HepG2 (cell line): ENCODE results near the gene GNG7. TPM values are rescaled to one million over a fixed set of nuclear protein-coding genes. Genes with fewer than 3 reads are reported as not detected.
A peak's percentile ranks its signal among the peaks of the same experiment; 100 is the strongest.

Experiments used
- ATAC-seq: fragments of 200-7000 bp; cut with Tn5 transposase; 3 replicates; pipeline ENCODE4 v1.9.1; 2020; ENCODE audit warnings: mild to moderate bottlenecking, moderate library complexity
- BruUV-seq: library from RNA; stranded (reverse); fragments of 400-500 nt; replicated peaks from 2 replicates; lab custom pipeline; 2021; lab: Mats Ljungman, UMichigan
- CTCF ChIA-PET: fragments of 300-600 bp; formaldehyde crosslinking; extraction: SDS; loops from one replicate; lab custom pipeline; 2021; ENCODE audit warnings: low total read pairs, inconsistent platforms, low intra/inter-chr PET ratio; lab: Yijun Ruan, JAX
- POLR2A ChIA-PET: fragments of 350-600 bp; sonication (Branson Sonifier 250); formaldehyde crosslinking; loops from one replicate; lab custom pipeline; 2020; ENCODE audit warnings: antibody characterized with exemption, inconsistent platforms; lab: Yijun Ruan, JAX
- DNase-seq: peaks from one replicate; pipeline ENCODE4 v3.0.0-alpha.2; 2015; ENCODE audit warnings: low spot score
- FAIRE-seq: peaks from 3 replicates; lab custom pipeline; 2011; peaks lifted over from hg19 to GRCh38; lab: Jason Lieb, UNC
- H2AFZ ChIP-seq: one replicate; pipeline ENCODE4 v1.6.1; 2011; ENCODE audit warnings: low read length, inconsistent platforms
- H3K27ac ChIP-seq: fragments of 300-600 bp; 3 replicates; pipeline ENCODE4 v1.8.0; 2011; ENCODE audit warnings: mixed run types, mild to moderate bottlenecking, mixed read lengths, low read length, inconsistent platforms; ENCODE audit not compliant: insufficient read depth; ENCODE audit errors: extremely low read length
- H3K27me3 ChIP-seq, 2 experiments: fragments of 200-600 bp in 1 of 2; 2 replicates in 1 of 2; 3 replicates in 1 of 2; pipeline versions ENCODE4 v1.6.0 to v1.8.0; 2011; ENCODE audit warnings: low read length in 2 of 2, mild to moderate bottlenecking in 2 of 2, moderate library complexity in 2 of 2, inconsistent platforms in 1 of 2; ENCODE audit not compliant: insufficient read depth in 2 of 2, control insufficient read depth in 1 of 2
- H3K36me3 ChIP-seq, 2 experiments: fragments of 200-600 bp in 1 of 2; replicated peaks in 1 of 2; 2 replicates in 1 of 2; 3 replicates in 1 of 2; pipeline versions ENCODE4 v1.5.1 to v1.8.0; 2011; ENCODE audit warnings: low read length in 2 of 2, inconsistent platforms in 1 of 2; ENCODE audit not compliant: insufficient read depth in 2 of 2, control insufficient read depth in 1 of 2
- H3K4me1 ChIP-seq: 2 replicates; pipeline ENCODE4 v1.5.1; 2012; ENCODE audit warnings: low read length, inconsistent platforms; ENCODE audit not compliant: insufficient read depth
- H3K4me2 ChIP-seq: 2 replicates; pipeline ENCODE4 v1.6.0; 2011; ENCODE audit warnings: low read depth, low read length, inconsistent platforms
- H3K4me3 ChIP-seq, 3 experiments: fragments of 200-600 bp in 1 of 3; sonication (generic), shearing (Covaris generic) in 1 of 3; replicated peaks in 1 of 3; 2 replicates each; pipeline ENCODE4 v1.5.1; 2011 to 2016; ENCODE audit warnings: low read length in 3 of 3, inconsistent platforms in 2 of 3, low read depth in 2 of 3, mild to moderate bottlenecking in 2 of 3, control low read depth in 1 of 3, mixed read lengths in 1 of 3; ENCODE audit not compliant: insufficient read depth in 1 of 3
- H3K79me2 ChIP-seq: one replicate; pipeline ENCODE4 v1.6.1; 2011; ENCODE audit warnings: low read length, inconsistent platforms; ENCODE audit not compliant: insufficient read depth
- H3K9ac ChIP-seq: 2 replicates; pipeline ENCODE4 v1.6.0; 2011; ENCODE audit warnings: mild to moderate bottlenecking, low read depth, low read length, inconsistent platforms; ENCODE audit not compliant: insufficient read depth
- H3K9me3 ChIP-seq: 2 replicates; pipeline ENCODE4 v1.5.1; 2012; ENCODE audit warnings: mild to moderate bottlenecking, low read length
- H4K20me1 ChIP-seq: 2 replicates; pipeline ENCODE4 v1.6.0; 2011; ENCODE audit warnings: inconsistent platforms, mild to moderate bottlenecking, low read length, moderate library complexity; ENCODE audit not compliant: insufficient read depth
- DMAP1 ChIP-seq: IDR thresholded peaks from 2 replicates; pipeline ENCODE4 v1.6.1; 2016
- MEIS2 ChIP-seq: sonication (generic); formaldehyde crosslinking; IDR thresholded peaks from 2 replicates; pipeline ENCODE4 v1.9.0; 2021; ENCODE audit warnings: mild to moderate bottlenecking, missing genetic modification reagents
- NBN ChIP-seq: fragments of 450-650 bp; conservative IDR thresholded peaks from 2 replicates; pipeline ENCODE4 v1.6.1; 2017
- NPAS2 ChIP-seq: sonication (generic); formaldehyde crosslinking; IDR thresholded peaks from 2 replicates; pipeline ENCODE4 v1.8.0; 2022; ENCODE audit warnings: mild to moderate bottlenecking, missing genetic modification reagents, borderline replicate concordance
- NR2F6 ChIP-seq, 2 experiments: IDR thresholded peaks; 2 replicates each; pipeline ENCODE4 v1.6.1; 2016; ENCODE audit warnings: antibody characterized with exemption in 1 of 2, mild to moderate bottlenecking in 1 of 2
- POLR2A ChIP-seq, 2 experiments: IDR thresholded peaks; 2 replicates each; pipeline ENCODE4 v1.6.1; 2011; ENCODE audit warnings: low read depth in 2 of 2, low read length in 2 of 2, mild to moderate bottlenecking in 1 of 2, moderate library complexity in 1 of 2; ENCODE audit not compliant: insufficient read depth in 1 of 2
- STAG1 ChIP-seq: sonication (generic); formaldehyde crosslinking; IDR thresholded peaks from 2 replicates; pipeline ENCODE4 v1.4.0; 2020; ENCODE audit warnings: missing genetic modification reagents
- TCF7 ChIP-seq: sonication (generic); IDR thresholded peaks from 2 replicates; pipeline ENCODE4 v1.6.1; 2016; ENCODE audit warnings: antibody characterized with exemption, low read depth
- ZBTB20 ChIP-seq: sonication (generic); formaldehyde crosslinking; IDR thresholded peaks from 2 replicates; pipeline ENCODE4 v1.8.1; 2023; ENCODE audit warnings: missing genetic modification reagents, low read depth, mild to moderate bottlenecking, borderline replicate concordance
- ZNF260 ChIP-seq: sonication (generic); formaldehyde crosslinking; IDR thresholded peaks from 2 replicates; pipeline ENCODE4 v1.4.0; 2020; ENCODE audit warnings: missing genetic modification reagents, low read depth, mild to moderate bottlenecking, borderline replicate concordance
- ZNF296 ChIP-seq: sonication (generic); formaldehyde crosslinking; conservative IDR thresholded peaks from 2 replicates; pipeline ENCODE4 v1.5.0; 2020; ENCODE audit warnings: mild to moderate bottlenecking, missing genetic modification reagents
- ZNF350 ChIP-seq: sonication (generic); formaldehyde crosslinking; IDR thresholded peaks from 2 replicates; pipeline ENCODE4 v1.4.0; 2020; ENCODE audit warnings: mild to moderate bottlenecking, low read depth, missing genetic modification reagents, borderline replicate concordance
- ZNF496 ChIP-seq: sonication (generic); formaldehyde crosslinking; IDR thresholded peaks from 2 replicates; pipeline ENCODE4 v1.8.1; 2023; ENCODE audit warnings: mild to moderate bottlenecking, moderate library complexity, missing genetic modification reagents; ENCODE audit not compliant: insufficient replicate concordance
- ZNF605 ChIP-seq: sonication (generic); formaldehyde crosslinking; IDR thresholded peaks from 2 replicates; pipeline ENCODE4 v1.8.0; 2022; ENCODE audit warnings: mild to moderate bottlenecking, missing genetic modification reagents
- ZNF720 ChIP-seq: sonication (generic); formaldehyde crosslinking; IDR thresholded peaks from 2 replicates; pipeline ENCODE4 v1.4.0; 2020; ENCODE audit warnings: missing genetic modification reagents
- ZSCAN30 ChIP-seq: sonication (generic); formaldehyde crosslinking; IDR thresholded peaks from 2 replicates; pipeline ENCODE4 v1.5.0; 2020; ENCODE audit warnings: mild to moderate bottlenecking, missing genetic modification reagents
- ZZZ3 ChIP-seq: sonication (generic); formaldehyde crosslinking; IDR thresholded peaks from 2 replicates; pipeline ENCODE4 v1.4.0; 2020; ENCODE audit warnings: missing genetic modification reagents, mild to moderate bottlenecking, borderline replicate concordance
- WGBS: methylation state at CpG from one replicate; pipeline ENCODE4 v1.1.6; 2017; ENCODE audit warnings: low lambda C conversion rate; 5-methylcytosine and 5-hydroxymethylcytosine counted together
- in situ Hi-C: cut with HindIII; loops from 2 replicates; pipeline ENCODE4 v1.10.0; 2017; ENCODE audit warnings: low pct_unique_long_range_greater_than_20kb; ENCODE audit not compliant: extremely low pct_ligation_motif_present
- intact Hi-C: fragments of 100-400 bp; cut with micrococcal nuclease; formaldehyde crosslinking; loops from one replicate; pipeline ENCODE4 v1.10.0; 2022; ENCODE audit not compliant: unreplicated experiment
- polyA plus RNA-seq, 8 experiments: library from polyadenylated mRNA; depleted of rRNA in 3 of 8; stranded (reverse) in 7 of 8; unstranded in 1 of 8; fragments of >200 nt; fragmentation: Illumina TruSeq in 4 of 8; extraction: Trizol in 4 of 8; gene quantifications; 2 replicates each; pipeline versions ENCODE4 v1.2.1 to v1.2.3, GENCODE V29; 2011 to 2016; ENCODE audit warnings: low read depth in 4 of 8, missing spikeins in 1 of 8, mixed read lengths in 1 of 8; ENCODE audit not compliant: insufficient read depth in 1 of 8
- total RNA-seq, 5 experiments: library from RNA; depleted of rRNA; stranded (reverse); fragments of >200 nt; fragmentation: Illumina TruSeq; extraction: Trizol; gene quantifications; 2 replicates each; pipeline ENCODE4 v1.2.3, GENCODE V29; 2016; ENCODE audit warnings: low read depth in 1 of 5
- TF ChIP-seq, protein P1 (sequence below): IDR thresholded peaks from 2 replicates; pipeline ENCODE4 v1.6.1; 2016; ENCODE audit warnings: mild to moderate bottlenecking
- TF ChIP-seq, protein P2 (sequence below): sonication (generic); formaldehyde crosslinking; IDR thresholded peaks from 2 replicates; pipeline ENCODE4 v1.9.0; 2021; ENCODE audit warnings: missing genetic modification reagents, borderline replicate concordance
- TF ChIP-seq, protein P3 (sequence below): sonication (generic); formaldehyde crosslinking; IDR thresholded peaks from 2 replicates; pipeline ENCODE4 v1.4.0; 2020; ENCODE audit warnings: missing genetic modification reagents

Gene GNG7
- total and polyA plus RNA-seq, 2 of the 13 experiments (the other 11 are each of a cell fraction or from before 2014, with no cell fraction given), result 1.4 to 3.3 TPM

DNA sequence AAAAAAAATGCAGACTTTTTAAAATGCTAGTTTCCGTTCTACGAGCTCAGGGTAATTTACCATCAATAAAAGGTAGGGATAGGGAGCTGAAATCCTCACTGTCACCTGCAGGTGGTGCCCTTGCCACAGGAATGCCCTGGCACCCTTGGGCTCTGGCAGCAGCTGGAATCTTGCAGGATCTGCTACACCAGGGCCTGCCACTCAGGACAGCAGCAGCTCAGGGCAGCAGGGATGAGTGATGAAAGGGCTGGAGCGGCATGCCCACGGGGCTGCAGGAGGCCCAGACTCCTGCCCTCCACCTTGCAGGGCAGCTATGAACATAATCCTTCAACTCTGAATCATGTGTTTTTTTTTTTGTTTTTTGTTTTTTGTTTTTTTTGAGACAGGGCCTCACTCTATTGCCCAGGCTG, 54.0 kb downstream of the GNG7 start:
- H3K9ac ChIP-seq, result no peak overlapping the region
- H3K9me3 ChIP-seq, result no peaks in the 10 kb centered on the region
- POLR2A ChIA-PET, result interaction anchor here (0.6 to 1.8 kb wide), 8 partner anchors 37 to 837 kb away, joined by 3 to 8 read pairs (median 3); partner anchors contain the start of genes ATP8B3, SGTA, ZNF555 and ZNF556
- H3K79me2 ChIP-seq, result no peaks in the 10 kb centered on the region
- in situ Hi-C loops, result loop anchor here (5.0 kb wide), 1 partner anchor 104 kb away; no protein-coding TSS in a partner anchor
- CTCF ChIA-PET, result interaction anchor here (0.6 to 1.9 kb wide), 4 partner anchors 95 to 239 kb away, joined by 4 to 49 read pairs (median 4); no protein-coding TSS in a partner anchor
- no peaks in the 10 kb centered on the region for H3K27me3 ChIP-seq
- no peak overlapping the region for H2AFZ ChIP-seq
- WGBS, result 17% methylated on average over 4 of the region's 4 CpGs
- no peak overlapping the region for H3K4me3 ChIP-seq
- DNase-seq, result peak; percentile 63
- BruUV-seq, result no TSS peak
- no peak overlapping the region for H3K4me2 ChIP-seq
- intact Hi-C loops, result loop anchor here (1.0 kb wide), 1 partner anchor 101 kb away; no protein-coding TSS in a partner anchor
- H3K36me3 ChIP-seq, result no peaks in the 10 kb centered on the region
- H4K20me1 ChIP-seq, result no peaks in the 10 kb centered on the region
- no peak overlapping the region for H3K27ac ChIP-seq
- peak; percentile 77 for FAIRE-seq
- peak; percentile 68 for ATAC-seq
- H3K4me1 ChIP-seq, result peaks cover 31% of the 10 kb centered on the region
- TF ChIP-seq NBN, result no peak
- no peak for TF ChIP-seq ZNF296 (CRISPR knock-in tag)
- TF ChIP-seq ZBTB20 (CRISPR knock-in tag), result no peak
- TF ChIP-seq ZZZ3 (CRISPR knock-in tag), result no peak
- no peak for TF ChIP-seq ZNF496 (CRISPR knock-in tag)
- no peak for TF ChIP-seq POLR2A (IDR thresholded peaks at IDR 0.05; ENCODE audit: insufficient read depth in 1 of 2, low read depth in 2 of 2, low read length in 2 of 2)
- TF ChIP-seq ZNF605 (CRISPR knock-in tag), result no peak
- peak; percentile 99 for TF ChIP-seq STAG1 (CRISPR knock-in tag)
- TF ChIP-seq DMAP1, result no peak
- no peak for TF ChIP-seq NR2F6 (IDR thresholded peaks at IDR 0.05)
- TF ChIP-seq NR2F6 (CRISPR knock-in tag; IDR thresholded peaks at IDR 0.05), result no peak
- TF ChIP-seq ZNF720 (CRISPR knock-in tag), result no peak
- TF ChIP-seq ZSCAN30 (CRISPR knock-in tag), result no peak
- TF ChIP-seq TCF7, result no peak
- TF ChIP-seq, protein P1, sequence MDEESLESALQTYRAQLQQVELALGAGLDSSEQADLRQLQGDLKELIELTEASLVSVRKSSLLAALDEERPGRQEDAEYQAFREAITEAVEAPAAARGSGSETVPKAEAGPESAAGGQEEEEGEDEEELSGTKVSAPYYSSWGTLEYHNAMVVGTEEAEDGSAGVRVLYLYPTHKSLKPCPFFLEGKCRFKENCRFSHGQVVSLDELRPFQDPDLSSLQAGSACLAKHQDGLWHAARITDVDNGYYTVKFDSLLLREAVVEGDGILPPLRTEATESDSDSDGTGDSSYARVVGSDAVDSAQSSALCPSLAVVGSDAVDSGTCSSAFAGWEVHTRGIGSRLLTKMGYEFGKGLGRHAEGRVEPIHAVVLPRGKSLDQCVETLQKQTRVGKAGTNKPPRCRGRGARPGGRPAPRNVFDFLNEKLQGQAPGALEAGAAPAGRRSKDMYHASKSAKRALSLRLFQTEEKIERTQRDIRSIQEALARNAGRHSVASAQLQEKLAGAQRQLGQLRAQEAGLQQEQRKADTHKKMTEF, result peak; percentile 61; the same call in 1 of the 2 replicates
- TF ChIP-seq, protein P2, sequence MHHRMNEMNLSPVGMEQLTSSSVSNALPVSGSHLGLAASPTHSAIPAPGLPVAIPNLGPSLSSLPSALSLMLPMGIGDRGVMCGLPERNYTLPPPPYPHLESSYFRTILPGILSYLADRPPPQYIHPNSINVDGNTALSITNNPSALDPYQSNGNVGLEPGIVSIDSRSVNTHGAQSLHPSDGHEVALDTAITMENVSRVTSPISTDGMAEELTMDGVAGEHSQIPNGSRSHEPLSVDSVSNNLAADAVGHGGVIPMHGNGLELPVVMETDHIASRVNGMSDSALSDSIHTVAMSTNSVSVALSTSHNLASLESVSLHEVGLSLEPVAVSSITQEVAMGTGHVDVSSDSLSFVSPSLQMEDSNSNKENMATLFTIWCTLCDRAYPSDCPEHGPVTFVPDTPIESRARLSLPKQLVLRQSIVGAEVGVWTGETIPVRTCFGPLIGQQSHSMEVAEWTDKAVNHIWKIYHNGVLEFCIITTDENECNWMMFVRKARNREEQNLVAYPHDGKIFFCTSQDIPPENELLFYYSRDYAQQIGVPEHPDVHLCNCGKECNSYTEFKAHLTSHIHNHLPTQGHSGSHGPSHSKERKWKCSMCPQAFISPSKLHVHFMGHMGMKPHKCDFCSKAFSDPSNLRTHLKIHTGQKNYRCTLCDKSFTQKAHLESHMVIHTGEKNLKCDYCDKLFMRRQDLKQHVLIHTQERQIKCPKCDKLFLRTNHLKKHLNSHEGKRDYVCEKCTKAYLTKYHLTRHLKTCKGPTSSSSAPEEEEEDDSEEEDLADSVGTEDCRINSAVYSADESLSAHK (CRISPR knock-in tag), result no peak
- no peak for TF ChIP-seq NPAS2
- no peak for TF ChIP-seq ZNF260
- TF ChIP-seq, protein P3, sequence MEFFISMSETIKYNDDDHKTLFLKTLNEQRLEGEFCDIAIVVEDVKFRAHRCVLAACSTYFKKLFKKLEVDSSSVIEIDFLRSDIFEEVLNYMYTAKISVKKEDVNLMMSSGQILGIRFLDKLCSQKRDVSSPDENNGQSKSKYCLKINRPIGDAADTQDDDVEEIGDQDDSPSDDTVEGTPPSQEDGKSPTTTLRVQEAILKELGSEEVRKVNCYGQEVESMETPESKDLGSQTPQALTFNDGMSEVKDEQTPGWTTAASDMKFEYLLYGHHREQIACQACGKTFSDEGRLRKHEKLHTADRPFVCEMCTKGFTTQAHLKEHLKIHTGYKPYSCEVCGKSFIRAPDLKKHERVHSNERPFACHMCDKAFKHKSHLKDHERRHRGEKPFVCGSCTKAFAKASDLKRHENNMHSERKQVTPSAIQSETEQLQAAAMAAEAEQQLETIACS (CRISPR knock-in tag), result no peak
- TF ChIP-seq MEIS2 (CRISPR knock-in tag), result 0 out of 2 replicates have a peak, but pooled peaks have one; percentile 42
- TF ChIP-seq ZNF350 (CRISPR knock-in tag), result peak; percentile 45; the same call in 1 of the 2 replicates
